Heart right ventricle (tissue), 16 donors: ENCODE measurements around the gene PHLPP1. TPM values are rescaled to one million over a fixed set of nuclear protein-coding genes. Genes with fewer than 3 reads are reported as not detected.

Experiments used
- ATAC-seq, 8 donors: fragments of 200-7000 bp; cut with Tn5 transposase; one replicate each; pipeline ENCODE4 v1.9.1; 2020; ENCODE audit warnings: mild to moderate bottlenecking in 8 of 8, moderate library complexity in 8 of 8, moderate number of reproducible peaks in 1 of 8
- DNase-seq, 2 donors: peaks; one replicate each; pipeline ENCODE4 v3.0.0-alpha.2; 2020
- H3K27ac ChIP-seq, 10 donors: fragments of 200-600 bp; sonication (generic) in 2 of 10; one replicate each; pipeline versions ENCODE4 v1.5.0 to v1.8.0; 2020 to 2022; ENCODE audit warnings: mild to moderate bottlenecking in 3 of 10
- H3K27me3 ChIP-seq, 7 donors: fragments of 200-600 bp; one replicate each; pipeline ENCODE4 v1.8.0; 2021 to 2022; ENCODE audit warnings: mild to moderate bottlenecking in 2 of 7
- H3K36me3 ChIP-seq, 9 donors: fragments of 200-600 bp; sonication (generic) in 1 of 9; one replicate each; pipeline versions ENCODE4 v1.5.0 to v1.8.0; 2020 to 2022; ENCODE audit warnings: mild to moderate bottlenecking in 2 of 9
- H3K4me1 ChIP-seq, 9 donors: fragments of 200-600 bp; sonication (generic) in 1 of 9; one replicate each; pipeline versions ENCODE4 v1.5.0 to v1.8.0; 2020 to 2022; ENCODE audit warnings: mild to moderate bottlenecking in 4 of 9
- H3K4me3 ChIP-seq, 10 donors: fragments of 200-600 bp; sonication (generic) in 2 of 10; one replicate each; pipeline versions ENCODE4 v1.5.0 to v1.8.0; 2020 to 2022; ENCODE audit warnings: mild to moderate bottlenecking in 7 of 10, moderate library complexity in 2 of 10
- H3K9me3 ChIP-seq, 11 donors: fragments of 200-600 bp in 10 of 11; sonication (generic) in 2 of 11; one replicate each; pipeline versions ENCODE4 v1.5.0 to v1.8.0; 2013 to 2022; ENCODE audit warnings: mild to moderate bottlenecking in 2 of 11, control low read depth in 1 of 11, moderate library complexity in 1 of 11
- WGBS, 2 donors: extraction: QIAGEN DNeasy Blood & Tissue Kit; methylation state at CpG; one replicate each; pipeline ENCODE4 v1.1.7; 2013; ENCODE audit warnings: inconsistent platforms in 1 of 2; 5-methylcytosine and 5-hydroxymethylcytosine counted together
- intact Hi-C, 10 donors: fragments of 100-400 bp; cut with DNase I; formaldehyde crosslinking; loops; one replicate each; pipeline versions ENCODE4 v1.11.1 to v1.14.2; 2022
- polyA plus RNA-seq, 2 donors: library from polyadenylated mRNA; stranded (reverse); fragments of 200-250 nt; gene quantifications; one replicate each; pipeline ENCODE4 v1.2.3, GENCODE V29; 2013
- total RNA-seq, 10 donors: library from RNA; stranded (reverse); fragmentation: NEBNext Ultra II Directional in 3 of 10; extraction: Animal tissue kit (Norgen Biotek cat#: 25700) in 3 of 10; gene quantifications; one replicate each; pipeline versions ENCODE4 v1.2.1 to v1.2.4, GENCODE V29; 2021 to 2023
- TF ChIP-seq, protein P1 (sequence below), 9 donors: fragments of 200-600 bp; sonication (generic) in 2 of 9; IDR thresholded peaks; one replicate each; pipeline versions ENCODE4 v1.5.0 to v1.8.0; 2021 to 2022; ENCODE audit warnings: antibody characterized with exemption in 9 of 9, mild to moderate bottlenecking in 5 of 9, moderate library complexity in 1 of 9
- donor health status: Arrhythmogenic right ventricular cardiomyopathy.
- donor health status: ischemic (EF 13 %, LVEDD 7.1; RV severe dilation, severe dysfunction).
- donor health status: healthy with polysubstance abuse.
- donor health status: DM: no; HTN: yes; CAD: no.
- donor health status: DM: no; HTN: no; CAD: no.
- donor health status: ischemic (EF 25% LVEDD 6.9; RV normal size, moderate dysfunction).
- donor health status: ischemic (EF 25% LVEDD 5.7; RV mildly dilated, moderate dysfunction).
- donor health status: healthy.
- donor health status: DM: yes; HTN: yes; CAD: no.
- donor health status: Ischemic cardiomyopathy.
- donor health status: ischemic (EF 35%, LVEDD 5.7; RV mildly dilated, moderate dysfunction).
- donor health status: nonischemic (EF 11% LVEDD 7.7; RV severe dilation, severe dysfunction).
- donor health status: DM: yes; HTN: yes; CAD: no.
- donor health status: PGD.
- donor health status: ischemic (EF 29% LVEDD 5.4; RV normal size, mild dysfunction).
- donor health status: nonischemic (EF 23%, LVEDD 6.1; RV moderate dilation, normal function).

PHLPP1 gene
- total and polyA plus RNA-seq, 12 donors: 1.8 to 10.7 (median 8.0) TPM

DNA sequence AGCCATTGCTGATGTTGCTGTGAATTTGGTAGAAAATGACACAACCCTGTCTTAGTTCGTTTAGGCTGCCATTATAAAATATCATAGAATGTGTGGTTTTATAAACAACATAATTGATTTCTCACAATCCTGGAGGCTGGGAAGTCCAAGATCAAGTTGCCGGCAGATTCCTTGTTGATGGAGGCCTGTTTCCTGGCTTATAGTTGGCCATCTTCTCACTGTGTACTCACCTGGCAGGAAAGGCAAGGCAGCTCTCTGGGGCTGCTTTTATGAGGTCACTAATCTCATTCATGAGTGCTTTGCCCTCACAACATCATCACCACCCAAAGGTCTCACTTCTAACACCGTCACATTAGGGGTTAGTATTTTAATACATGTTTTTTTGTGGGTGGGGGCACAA lies 58.4 kb downstream of the PHLPP1 start:
- TF ChIP-seq, protein P1, sequence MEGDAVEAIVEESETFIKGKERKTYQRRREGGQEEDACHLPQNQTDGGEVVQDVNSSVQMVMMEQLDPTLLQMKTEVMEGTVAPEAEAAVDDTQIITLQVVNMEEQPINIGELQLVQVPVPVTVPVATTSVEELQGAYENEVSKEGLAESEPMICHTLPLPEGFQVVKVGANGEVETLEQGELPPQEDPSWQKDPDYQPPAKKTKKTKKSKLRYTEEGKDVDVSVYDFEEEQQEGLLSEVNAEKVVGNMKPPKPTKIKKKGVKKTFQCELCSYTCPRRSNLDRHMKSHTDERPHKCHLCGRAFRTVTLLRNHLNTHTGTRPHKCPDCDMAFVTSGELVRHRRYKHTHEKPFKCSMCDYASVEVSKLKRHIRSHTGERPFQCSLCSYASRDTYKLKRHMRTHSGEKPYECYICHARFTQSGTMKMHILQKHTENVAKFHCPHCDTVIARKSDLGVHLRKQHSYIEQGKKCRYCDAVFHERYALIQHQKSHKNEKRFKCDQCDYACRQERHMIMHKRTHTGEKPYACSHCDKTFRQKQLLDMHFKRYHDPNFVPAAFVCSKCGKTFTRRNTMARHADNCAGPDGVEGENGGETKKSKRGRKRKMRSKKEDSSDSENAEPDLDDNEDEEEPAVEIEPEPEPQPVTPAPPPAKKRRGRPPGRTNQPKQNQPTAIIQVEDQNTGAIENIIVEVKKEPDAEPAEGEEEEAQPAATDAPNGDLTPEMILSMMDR (IDR thresholded peaks at IDR 0.05): no peak
- no peak for ATAC-seq
- Histone ChIP-seq H3K4me1 (peaks cover 0 to 25% (median 4%) of the 10 kb centered on the region in 9 donors), H3K27me3 (no peaks in the 10 kb centered on the region), H3K36me3 (no peaks in the 10 kb centered on the region), H3K27ac (no peak overlapping the region), H3K4me3 (no peak overlapping the region), H3K9me3 (no peaks in the 10 kb centered on the region)
- 94 to 98% methylated on average over 3 of the region's 3 CpGs for WGBS, 2 donors
- intact Hi-C loops: loop anchor here in 1 of 10 donors (10.0 kb wide), 1 partner anchor 49 kb away; no protein-coding TSS in a partner anchor
- no peak for DNase-seq

- TF ChIP-seq, protein P1 (IDR thresholded peaks at IDR 0.05): no peak
- Histone ChIP-seq H3K9me3 (no peaks in the 10 kb centered on the region), H3K27me3 (no peaks in the 10 kb centered on the region), H3K4me3 (no peak overlapping the region), H3K4me1 (peaks cover 0 to 32% (median 7%) of the 10 kb centered on the region in 9 donors), H3K27ac (no peak overlapping the region), H3K36me3 (no peaks in the 10 kb centered on the region)
- DNase-seq (no peak), ATAC-seq (no peak)
- WGBS, 2 donors: 63 to 70% methylated on average over 2 of the region's 2 CpGs
- intact Hi-C loops: loop anchor here in 1 of 10 donors (10.0 kb wide), 1 partner anchor 51 kb away; no protein-coding TSS in a partner anchor
Measured at GRCh38 chr18:62776024-62776570, 60.8 kb downstream of the PHLPP1 start.

DNA sequence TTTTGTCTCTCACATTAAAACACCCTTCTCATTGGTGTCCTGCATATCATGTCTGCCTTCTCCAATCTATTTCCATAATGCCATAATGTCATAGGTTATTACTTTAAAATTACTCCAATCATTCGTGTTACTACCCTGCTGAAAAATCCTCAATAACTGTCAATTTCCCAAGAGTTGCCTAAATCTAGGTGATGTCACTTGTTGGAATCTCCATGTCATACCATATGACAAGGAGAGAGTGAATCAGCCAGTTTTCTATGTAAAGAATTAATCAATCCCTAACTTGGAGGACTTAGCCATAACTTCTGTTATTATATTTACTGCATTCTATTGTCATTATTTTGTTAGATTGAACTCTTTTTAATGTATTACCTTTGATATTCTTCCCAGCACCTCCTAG lies 62.5 kb downstream of the PHLPP1 start:
- ATAC-seq: no peak
- Histone ChIP-seq H3K27me3 (no peaks in the 10 kb centered on the region), H3K9me3 (no peaks in the 10 kb centered on the region), H3K4me1 (peaks cover 0 to 25% (median 7%) of the 10 kb centered on the region in 9 donors), H3K4me3 (no peak overlapping the region), H3K27ac (no peak overlapping the region), H3K36me3 (no peaks in the 10 kb centered on the region)
- TF ChIP-seq, protein P1 (IDR thresholded peaks at IDR 0.05): no peak
- WGBS, 2 donors: 92 to 97% methylated on average over 1 of the region's 1 CpG
- no peak for DNase-seq
- intact Hi-C loops: loop anchor here in 1 of 10 donors (10.0 kb wide), 1 partner anchor 53 kb away; no protein-coding TSS in a partner anchor

- no peak overlapping the region for H3K27ac ChIP-seq
- H3K4me3 ChIP-seq: no peak overlapping the region
- peaks cover 0 to 19% (median 6%) of the 10 kb centered on the region in 9 donors for H3K4me1 ChIP-seq
- TF ChIP-seq, protein P1 (IDR thresholded peaks at IDR 0.05): no peak
- H3K36me3 ChIP-seq: no peaks in the 10 kb centered on the region
- ATAC-seq (no peak), DNase-seq (no peak)
- H3K9me3 ChIP-seq: no peaks in the 10 kb centered on the region
- no peaks in the 10 kb centered on the region for H3K27me3 ChIP-seq
- intact Hi-C loops: loop anchor here in 1 of 10 donors (10.0 kb wide), 1 partner anchor 54 kb away; no protein-coding TSS in a partner anchor
- 90 to 92% methylated on average over 6 of the region's 6 CpGs for WGBS, 2 donors
Measured at GRCh38 chr18:62778976-62779869, 63.9 kb downstream of the PHLPP1 start.
